ENCODE data around the gene KCNN3.

DNA sequence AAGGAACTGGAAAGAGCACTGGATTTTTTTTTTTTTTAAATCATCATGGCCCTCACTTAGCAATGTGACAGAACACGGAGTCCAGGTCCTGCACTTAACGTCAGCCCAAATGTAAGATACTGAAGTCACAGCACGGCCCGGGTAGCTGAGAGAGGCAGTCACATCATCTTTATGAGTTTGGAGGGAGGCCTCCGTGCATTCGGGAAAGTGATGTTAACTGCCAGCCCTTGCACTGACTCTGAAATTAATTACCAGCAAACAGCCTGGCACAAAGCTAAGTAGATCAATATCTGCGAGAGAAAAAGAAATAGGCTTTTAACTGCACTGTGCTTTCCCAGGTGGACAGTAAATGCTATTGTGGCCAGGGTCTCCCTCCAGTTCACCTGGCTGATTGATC lies 152.6 kb downstream of the KCNN3 start:
- no peak for TF ChIP-seq POLR2A (IDR thresholded peaks at IDR 0.05; ENCODE audit: low read length)
- no peak for TF ChIP-seq GATA1 (IDR thresholded peaks at IDR 0.05; ENCODE audit: low read depth, low read length)
